T47D (cell line): Measurements from ENCODE around the gene PDE7B.
A peak's percentile ranks its signal among the peaks of the same experiment; 100 is the strongest.

ENCODE experiments used
- DNase-seq, 2 experiments: peaks; one replicate each; pipeline versions ENCODE4 v3.0.0 to v3.0.0-alpha.2; 2011 to 2012; ENCODE audit warnings: low read depth in 1 of 2, low spot score in 1 of 2
- JUND ChIP-seq: IDR thresholded peaks from 2 replicates; pipeline ENCODE4 v1.6.1; 2012; ENCODE audit warnings: low read depth
- in situ Hi-C: cut with HindIII; loops from 2 replicates; pipeline ENCODE4 v1.10.0; 2016; ENCODE audit warnings: low sequenced_read_pairs, low pct_unique_long_range_greater_than_20kb

The PDE7B gene

GRCh38 chr6:136186363-136186762 lies 334.9 kb downstream of the PDE7B start:
- in situ Hi-C loops, result no loop called here
- TF ChIP-seq JUND, result no peak
- DNase-seq, result no peak

GRCh38 chr6:136188486-136188885 lies 337.0 kb downstream of the PDE7B start:
- no peak for TF ChIP-seq JUND
- DNase-seq, result no peak
- in situ Hi-C loops, result no loop called here

- DNase-seq, result no peak
- TF ChIP-seq JUND, result no peak
- in situ Hi-C loops, result no loop called here
These were observed 337.6 kb downstream of the PDE7B start for GRCh38 chr6:136189104-136189503.

GRCh38 chr6:136191606-136192312 lies 340.3 kb downstream of the PDE7B start:
- in situ Hi-C loops, result no loop called here
- no peak for DNase-seq
- TF ChIP-seq JUND, result no peak

- no peak for TF ChIP-seq JUND
- no peak for DNase-seq
- in situ Hi-C loops, result no loop called here
These were observed 341.4 kb downstream of the PDE7B start for GRCh38 chr6:136192902-136193301.

- DNase-seq, result peak in 1 of 2 experiments; percentile 12
- TF ChIP-seq JUND, result no peak
- in situ Hi-C loops, result no loop called here
These were observed 350.2 kb downstream of the PDE7B start for GRCh38 chr6:136201732-136202131.

GRCh38 chr6:136208783-136209182 lies 357.3 kb downstream of the PDE7B start:
- in situ Hi-C loops, result no loop called here
- no peak for TF ChIP-seq JUND
- DNase-seq, result no peak

GRCh38 chr6:136209496-136209895 lies 358.0 kb downstream of the PDE7B start:
- DNase-seq, result no peak
- in situ Hi-C loops, result no loop called here
- TF ChIP-seq JUND, result no peak

GRCh38 chr6:136210398-136211165 lies 359.1 kb downstream of the PDE7B start:
- no peak for TF ChIP-seq JUND
- no peak for DNase-seq
- in situ Hi-C loops, result no loop called here

- no peak for TF ChIP-seq JUND
These were observed 361.1 kb downstream of the PDE7B start for GRCh38 chr6:136212608-136213007.

GRCh38 chr6:136213012-136213539 lies 361.6 kb downstream of the PDE7B start:
- in situ Hi-C loops, result no loop called here
- DNase-seq, result no peak
- TF ChIP-seq JUND, result no peak

More at GRCh38 chr6:136212608-136213007, 361.1 kb downstream of the PDE7B start:
- no peak for DNase-seq
- in situ Hi-C loops, result no loop called here

- DNase-seq, result no peak
- no peak for TF ChIP-seq JUND
- in situ Hi-C loops, result no loop called here
These were observed 362.4 kb downstream of the PDE7B start for GRCh38 chr6:136213853-136214252.
